Stimulated activated CD8-positive, alpha-beta memory T cell treated with anti-CD3 and anti-CD28 coated beads, Interleukin-7, amount 100 ng/mL, for 4 hours (primary cell): ENCODE measurements around the gene ZNF490.
"Not testable (repeated sequence)": the region's sequence is repeated elsewhere in the genome, so short reads cannot be mapped to it uniquely, and the experiment has no call there.

Source experiments
- DNase-seq, 2 donors: peaks; one replicate each; pipeline ENCODE4 v3.0.0-alpha.2; 2020; ENCODE audit warnings: low read depth in 2 of 2

The ZNF490 gene

GRCh38 chr19:12610540-12611360, at the start of gene ZNF490, which contains the start of gene ZNF791:
Gene ZNF490, minus strand, starts transcription at chr19:12610813. Its CDS starts 133 bp downstream, at chr19:12610680.
Gene ZNF791, plus strand, starts transcription at chr19:12610920. Its CDS starts 160 bp downstream, at chr19:12611080.
- peak; percentile 92 to 96 for DNase-seq

GRCh38 chr19:12657966-12658365, 47.4 kb upstream of the ZNF490 start:
- DNase-seq: no peak

DNA sequence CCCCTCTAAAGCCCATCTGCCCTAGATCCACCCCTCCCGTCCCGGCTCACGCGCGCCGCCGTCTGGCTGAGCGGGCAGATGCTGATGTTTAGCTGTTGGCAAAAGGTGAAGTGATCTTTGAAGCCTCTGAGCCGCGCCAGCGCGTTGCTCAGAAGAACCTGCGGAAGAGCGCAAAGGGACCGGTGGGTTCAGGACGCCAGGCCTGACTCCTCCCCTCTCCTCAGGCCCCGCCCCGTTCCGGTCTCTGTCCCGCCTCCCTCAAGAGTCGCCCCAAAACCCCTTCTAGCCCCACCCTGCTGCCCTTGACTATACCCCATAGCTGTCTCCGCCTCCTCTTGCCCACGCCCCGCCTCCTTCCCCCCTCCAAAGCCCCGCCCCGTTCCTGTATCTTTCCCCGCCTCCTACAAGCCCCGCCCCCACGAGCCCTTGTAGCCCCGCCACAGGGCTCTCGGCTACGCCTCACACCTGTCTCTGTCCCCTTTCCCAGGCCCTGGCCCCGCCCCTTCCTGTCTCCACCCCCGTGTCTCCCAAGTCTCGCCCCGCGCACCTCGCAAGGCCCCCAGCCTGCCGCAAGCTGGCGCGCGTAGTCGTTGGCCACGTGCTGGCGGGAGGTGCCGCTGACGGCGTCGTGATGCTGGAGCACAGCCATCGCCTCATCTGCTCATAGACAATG, 46.4 kb upstream of the ZNF490 start:
- DNase-seq: no peak

DNA sequence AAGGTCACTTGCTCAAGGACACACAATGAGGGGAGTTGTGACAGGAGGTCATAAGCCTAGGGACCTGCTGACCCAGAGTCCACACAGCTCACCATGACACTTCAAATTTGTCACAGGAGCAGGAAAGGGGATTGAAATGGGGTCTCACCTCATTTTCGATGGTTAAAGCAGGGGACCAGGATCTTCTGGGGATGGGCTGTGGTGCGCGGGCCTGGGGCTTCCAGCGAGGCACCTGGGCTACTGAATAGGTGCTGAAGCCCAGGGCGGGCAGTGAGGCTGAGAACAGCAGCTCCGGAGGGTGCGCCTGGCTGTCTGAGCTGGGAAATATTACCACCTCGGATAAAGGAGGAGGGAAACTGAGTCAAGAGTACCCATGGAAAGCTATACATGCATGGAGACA, 44.9 kb upstream of the ZNF490 start:
- no peak for DNase-seq

DNA sequence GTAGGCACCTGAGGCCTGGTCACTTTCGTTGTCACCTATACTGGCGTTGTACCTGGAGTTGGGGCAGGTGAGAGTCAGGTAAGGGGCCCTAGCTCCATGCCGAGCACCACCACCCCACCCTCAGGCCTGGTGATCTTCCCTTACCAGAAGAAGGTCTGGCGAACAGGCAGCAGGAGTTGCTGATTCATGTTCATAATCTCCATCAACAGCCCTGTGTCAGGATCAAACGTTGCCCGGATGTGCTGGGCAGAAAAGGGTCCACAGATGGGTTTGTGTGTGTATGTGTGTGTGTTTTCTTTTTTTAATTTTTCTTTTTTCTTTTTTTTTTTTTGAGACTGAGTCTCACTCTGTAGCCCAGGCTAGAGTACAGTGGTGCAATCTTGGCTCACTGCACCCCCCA, 41.6 kb upstream of the ZNF490 start:
- DNase-seq: no peak

DNA sequence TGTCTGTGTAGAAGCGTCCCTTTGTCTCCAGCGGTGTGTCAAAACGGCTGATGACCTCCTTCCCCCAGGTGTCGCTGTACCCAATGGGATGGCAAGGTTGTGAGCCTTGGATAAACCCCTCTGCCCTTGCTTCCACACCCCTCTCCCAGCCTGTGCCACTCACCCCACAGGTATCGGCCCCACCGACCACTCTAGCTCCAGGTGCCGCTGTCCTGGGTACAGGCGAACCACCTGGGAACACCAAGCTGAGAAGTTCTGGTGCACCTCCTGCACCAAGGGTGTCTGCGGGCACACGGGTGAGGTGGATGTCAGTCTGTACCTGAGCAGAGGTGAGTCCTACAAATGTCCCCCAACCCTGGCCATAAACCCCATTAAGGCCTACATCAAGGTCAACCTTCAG, 39.3 kb upstream of the ZNF490 start:
- DNase-seq: no peak

DNA sequence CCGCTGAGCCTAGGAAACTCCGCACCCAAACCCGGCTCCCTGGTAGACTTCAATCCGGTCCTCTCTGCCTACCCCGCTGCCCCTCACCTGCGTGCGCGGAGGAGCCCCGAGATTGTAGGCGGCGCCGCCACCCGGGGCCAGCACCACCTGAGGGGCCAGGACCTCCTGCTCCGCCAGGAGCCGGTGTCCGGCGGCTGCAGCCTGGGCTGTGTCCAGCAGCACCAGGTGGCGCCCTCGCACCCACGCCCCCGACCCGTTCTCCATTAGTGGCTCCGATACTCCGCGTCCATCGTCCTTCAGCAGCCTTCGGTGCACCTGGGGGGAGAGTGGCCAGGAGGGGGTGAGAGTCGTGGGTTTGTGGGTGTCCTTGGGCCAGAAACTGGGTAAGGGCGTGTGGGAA, 37.5 kb upstream of the ZNF490 start:
- no peak for DNase-seq

DNA sequence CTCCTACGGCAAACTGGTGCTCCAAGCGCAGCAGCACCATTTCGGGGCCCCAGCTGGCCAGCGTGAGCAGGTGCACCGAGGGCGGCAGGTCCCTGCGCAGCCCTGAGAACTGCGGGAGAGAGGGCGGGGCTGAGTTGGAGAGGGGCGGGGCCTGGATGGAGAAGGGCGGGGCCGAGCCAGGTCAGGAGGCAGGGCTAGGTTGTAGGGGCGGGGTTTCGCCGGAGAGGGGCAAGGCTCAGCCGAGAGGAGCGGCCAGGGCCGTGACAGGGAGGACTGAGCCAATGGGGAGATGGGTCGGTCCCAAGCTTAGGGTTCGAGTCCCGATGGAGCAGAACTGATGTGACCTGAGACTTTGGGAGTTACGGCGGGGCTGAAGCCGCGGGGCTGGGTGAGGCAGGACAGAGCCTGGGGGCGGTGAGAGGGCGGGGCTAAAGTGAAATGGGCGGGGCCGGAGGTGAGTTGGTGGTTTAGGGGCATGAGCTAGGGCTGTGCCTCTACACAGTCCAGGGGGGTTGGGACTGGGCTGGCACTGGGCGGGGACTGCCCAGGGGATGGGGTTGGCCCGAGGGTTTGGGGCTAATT, 37.0 kb upstream of the ZNF490 start:
- no peak for DNase-seq

DNA sequence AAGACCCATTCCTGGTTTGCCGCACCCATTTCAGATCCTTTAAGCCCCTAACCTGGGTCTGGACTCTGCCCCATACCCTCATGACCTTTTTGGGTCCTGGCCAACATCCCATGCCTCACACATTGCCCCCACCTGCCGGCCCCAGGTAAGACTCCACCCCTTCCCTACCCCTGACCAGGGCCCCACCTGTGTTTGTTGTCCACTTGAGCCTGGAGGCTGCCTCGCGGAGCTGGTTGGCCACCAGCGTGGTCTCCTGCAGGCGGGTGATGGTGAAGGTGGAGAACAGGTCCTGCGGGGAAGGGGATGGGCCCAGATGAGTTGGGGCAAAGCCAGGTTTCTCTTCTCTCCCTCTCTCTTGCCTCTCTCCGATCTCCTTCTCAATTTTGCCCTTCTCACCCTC, 36.4 kb upstream of the ZNF490 start:
- DNase-seq: no peak

GRCh38 chr19:12646551-12646950, 35.9 kb upstream of the ZNF490 start:
- DNase-seq: no peak

DNA sequence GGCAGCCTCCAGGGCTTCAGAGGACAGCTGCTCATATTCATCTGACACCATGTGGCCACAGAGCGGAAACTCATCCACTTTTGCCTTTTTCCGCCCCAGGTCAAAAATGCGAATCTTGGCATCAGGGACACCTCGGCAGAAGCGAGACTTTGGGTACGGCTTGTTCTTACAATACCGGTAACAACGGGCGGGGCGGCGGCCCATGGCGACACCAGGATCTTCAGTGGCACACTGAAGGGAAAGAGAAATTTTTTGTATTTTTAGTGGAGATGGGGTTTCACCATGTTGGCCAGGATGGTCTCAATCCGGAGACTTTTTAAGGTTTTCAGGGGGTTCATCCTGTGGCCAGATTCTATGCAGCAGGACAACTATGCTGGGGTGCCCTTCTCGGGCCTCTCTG, 33.1 kb upstream of the ZNF490 start:
- not testable (repeated sequence) for DNase-seq

DNA sequence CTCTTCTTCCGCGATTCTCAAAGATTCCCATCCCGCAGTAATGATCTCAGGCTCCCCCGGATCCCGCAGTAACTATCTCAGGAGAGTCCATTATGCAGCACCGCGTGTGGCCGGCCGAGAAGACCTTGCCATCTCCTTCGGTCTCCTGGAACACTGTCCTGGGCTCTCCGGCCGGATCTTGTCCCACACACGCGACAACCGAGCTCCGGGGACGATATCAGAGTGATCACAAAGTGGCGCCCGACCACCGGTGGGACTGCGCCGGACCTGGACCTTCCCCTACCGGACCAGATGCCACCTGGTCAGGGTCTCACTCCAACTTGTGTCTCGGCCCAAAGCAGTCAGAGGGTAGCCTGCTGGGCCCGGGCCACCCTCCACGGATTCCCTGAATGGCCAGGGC, 31.9 kb upstream of the ZNF490 start:
- DNase-seq: no peak

DNA sequence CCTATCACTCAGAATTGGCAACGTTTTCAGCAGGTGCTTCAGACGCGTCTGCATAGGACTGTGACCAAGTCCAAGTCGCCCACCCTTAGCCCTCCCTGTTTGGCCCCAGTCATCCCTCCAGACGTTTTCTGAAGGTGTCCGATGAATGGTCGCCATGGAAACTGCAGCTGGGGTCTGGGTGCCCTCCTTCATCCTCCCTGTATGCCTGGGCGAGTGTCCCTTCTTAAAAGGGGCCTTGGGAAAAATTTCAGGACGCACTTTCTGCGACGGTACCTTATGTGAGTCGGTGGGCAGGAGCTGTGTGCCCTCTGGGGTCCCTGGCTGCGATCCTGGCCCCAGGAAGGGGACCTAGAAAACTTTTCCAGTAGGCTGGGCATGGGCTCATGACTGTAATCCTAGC, 30.8 kb upstream of the ZNF490 start:
- DNase-seq: no peak

GRCh38 chr19:12639901-12640613, 29.4 kb upstream of the ZNF490 start:
- peak; percentile 82 to 84 for DNase-seq

DNA sequence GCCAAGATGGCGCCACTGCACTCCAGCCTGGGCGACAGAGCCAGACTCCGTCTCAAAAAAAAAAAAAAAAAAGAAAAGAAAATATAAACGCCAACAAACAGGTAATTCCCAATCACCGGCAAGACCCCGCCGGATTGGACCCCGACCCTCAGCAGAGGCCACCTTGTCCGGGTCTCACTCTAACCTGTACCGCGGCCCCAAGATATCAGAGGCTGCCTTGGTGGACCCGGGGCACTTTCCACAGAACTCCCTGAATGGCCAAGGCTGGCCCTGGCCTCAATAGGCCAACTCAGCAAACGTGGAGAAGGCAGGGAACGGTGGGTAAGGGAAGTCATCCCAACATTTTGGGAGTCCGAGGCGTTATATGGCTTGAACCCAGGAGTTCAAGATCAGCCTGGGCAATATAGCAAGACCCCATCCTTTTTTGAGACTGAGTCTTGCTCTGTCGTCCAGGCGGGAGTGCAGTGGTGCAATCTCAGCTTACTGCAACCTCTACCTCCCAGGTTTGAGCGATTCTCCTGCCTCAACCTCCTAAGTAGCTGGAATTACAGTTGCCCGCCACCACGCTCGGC, 28.1 kb upstream of the ZNF490 start:
- DNase-seq: no peak

GRCh38 chr19:12636631-12637030, 26.0 kb upstream of the ZNF490 start:
- DNase-seq: no peak

DNA sequence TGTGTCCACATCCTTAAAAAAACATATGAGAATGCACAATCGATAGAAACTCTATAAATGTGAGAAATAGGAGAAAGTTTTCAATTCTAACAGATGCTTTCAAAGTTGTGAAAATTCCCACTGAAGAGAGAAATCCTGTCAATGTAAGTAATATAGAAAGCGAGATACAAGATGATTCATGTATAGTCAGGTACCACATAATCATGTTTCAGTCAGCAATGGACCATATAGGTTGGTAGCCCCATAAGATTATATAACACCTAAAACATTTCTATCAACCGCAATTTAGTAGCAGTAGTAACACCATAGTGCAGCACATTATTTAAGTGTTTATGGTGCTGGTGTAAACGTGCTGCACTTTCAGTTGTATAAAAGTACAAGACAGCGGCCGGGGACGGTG, 18.6 kb upstream of the ZNF490 start:
- DNase-seq: no peak

GRCh38 chr19:12628040-12629022, 17.7 kb upstream of the ZNF490 start:
- DNase-seq: no peak

GRCh38 chr19:12626958-12627357, 16.3 kb upstream of the ZNF490 start:
- no peak for DNase-seq

- DNase-seq: no peak
These were observed 12.9 kb upstream of the ZNF490 start for GRCh38 chr19:12623361-12624031.
